C1 segment of cervical spinal cord (tissue), 14 donors: Measurements from ENCODE around the gene B3GNT4.
"Not testable (repeated sequence)": the region's sequence is repeated elsewhere in the genome, so short reads cannot be mapped to it uniquely, and the experiment has no call there.

Source experiments
- DNase-seq, 14 donors: peaks; one replicate each; lab custom pipeline; 2025; lab: John Stamatoyannopoulos, UW

Gene B3GNT4

DNA sequence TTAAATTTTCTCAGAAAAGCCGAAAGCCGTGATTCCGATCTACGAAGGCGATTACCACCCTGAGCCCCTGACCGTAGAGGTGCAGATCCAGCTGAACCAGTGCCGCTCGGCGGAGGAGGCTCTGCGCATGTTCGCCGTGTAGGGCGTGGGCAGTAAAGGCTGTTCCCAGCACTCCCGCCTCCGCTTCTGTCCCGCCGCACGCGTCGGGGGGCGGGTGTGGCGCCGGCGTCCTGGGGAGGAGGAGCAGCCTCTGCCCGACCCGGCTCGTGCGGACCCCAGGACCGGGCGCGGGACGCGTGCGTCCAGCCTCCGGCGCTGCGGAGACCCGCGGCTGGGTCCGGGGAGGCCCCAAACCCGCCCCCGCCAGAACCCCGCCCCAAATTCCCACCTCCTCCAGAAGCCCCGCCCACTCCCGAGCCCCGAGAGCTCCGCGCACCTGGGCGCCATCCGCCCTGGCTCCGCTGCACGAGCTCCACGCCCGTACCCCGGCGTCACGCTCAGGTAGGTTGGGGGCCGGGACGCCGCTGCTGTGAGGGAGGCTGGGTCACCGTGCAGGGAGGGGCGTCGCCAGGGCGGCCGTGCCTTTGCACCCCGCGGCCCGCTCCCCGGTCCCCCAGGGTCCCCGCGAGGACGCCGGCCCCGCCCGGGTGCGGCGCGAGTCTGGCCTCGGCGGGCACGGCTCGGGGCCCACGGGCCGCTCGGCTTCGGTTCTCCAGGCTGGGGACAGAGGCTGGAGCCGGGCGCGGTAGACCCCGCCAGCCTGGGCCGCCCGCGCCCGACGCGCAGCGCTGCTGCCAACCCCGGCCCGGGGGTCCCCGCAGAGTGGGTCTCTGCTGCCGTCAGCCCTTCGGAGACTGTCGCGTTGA, at the start of gene B3GNT4:
Gene B3GNT4 (plus strand): TSS at position 409 of the 866 bp plus-strand sequence. CDS start 910 bp downstream, outside the sequence.
- DNase-seq: peak in 2 of 14 donors; percentile 31 to 82

GRCh38 chr12:122155705-122156104, 47.8 kb upstream of the B3GNT4 start:
- DNase-seq: no peak

DNA sequence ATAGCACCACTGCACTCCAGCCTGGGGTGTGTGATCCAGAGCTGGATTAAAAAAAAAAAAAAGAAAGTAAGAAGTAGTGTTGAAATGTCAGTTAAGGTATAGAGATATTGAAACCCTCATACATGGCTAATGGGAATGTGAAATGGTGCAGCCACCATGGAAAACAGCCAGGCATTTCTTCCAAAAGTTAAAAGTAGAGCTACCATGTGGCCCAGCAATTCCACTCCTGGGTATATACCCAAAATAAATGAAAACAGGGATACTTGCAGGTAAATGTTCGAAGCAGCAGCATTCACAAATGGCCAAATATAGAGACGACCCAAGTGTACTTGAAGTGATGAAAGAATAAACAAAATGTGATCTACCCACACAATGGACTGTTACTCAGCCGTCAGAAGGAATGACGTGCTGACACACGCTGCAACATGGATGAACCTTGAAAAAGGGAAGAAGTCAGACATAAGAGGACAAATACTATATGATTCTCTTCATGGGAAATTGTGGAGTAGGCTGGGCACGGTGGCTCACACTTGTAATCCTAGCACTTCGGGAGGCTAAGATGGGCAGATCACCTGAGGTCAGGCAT, 44.7 kb upstream of the B3GNT4 start:
- DNase-seq: no peak

DNA sequence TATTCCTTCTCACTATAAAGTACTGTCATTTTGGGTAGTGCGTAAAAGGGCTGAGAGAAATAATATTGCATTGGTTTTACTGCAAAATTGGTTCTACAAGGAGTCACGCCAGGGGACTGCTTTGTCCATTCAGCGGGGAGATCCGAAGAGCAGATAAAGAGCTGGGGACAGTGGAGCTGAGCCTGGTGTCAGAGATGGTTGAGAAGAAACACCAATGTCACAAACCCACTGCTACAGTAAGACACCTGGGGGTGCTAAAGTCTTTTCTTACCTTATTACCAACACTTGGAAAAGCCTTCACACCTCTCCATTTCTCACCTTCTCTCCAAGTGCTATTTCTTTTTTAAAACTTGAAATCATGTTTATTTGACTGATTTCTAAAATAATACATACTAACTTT, 43.6 kb upstream of the B3GNT4 start:
- no peak for DNase-seq

DNA sequence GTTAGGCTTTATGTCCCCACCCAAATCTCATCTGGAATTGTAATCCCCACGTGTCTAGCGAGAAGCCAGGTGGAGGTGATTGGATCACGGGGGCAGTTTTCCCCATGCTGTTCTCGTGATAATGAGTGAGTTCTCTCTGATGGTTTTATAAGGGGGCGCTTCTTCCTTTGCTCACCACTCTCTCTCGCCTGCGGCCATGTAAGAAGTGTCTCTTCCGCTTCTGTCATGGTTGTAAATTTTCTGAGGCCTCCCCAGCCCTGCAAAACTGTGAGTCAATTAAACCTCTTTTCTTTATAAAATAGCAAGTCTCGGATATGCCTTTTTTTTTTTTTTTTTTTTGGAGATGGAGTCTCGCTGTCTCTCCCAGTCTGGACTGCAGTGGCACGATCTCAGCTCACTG, 42.7 kb upstream of the B3GNT4 start:
- no peak for DNase-seq

DNA sequence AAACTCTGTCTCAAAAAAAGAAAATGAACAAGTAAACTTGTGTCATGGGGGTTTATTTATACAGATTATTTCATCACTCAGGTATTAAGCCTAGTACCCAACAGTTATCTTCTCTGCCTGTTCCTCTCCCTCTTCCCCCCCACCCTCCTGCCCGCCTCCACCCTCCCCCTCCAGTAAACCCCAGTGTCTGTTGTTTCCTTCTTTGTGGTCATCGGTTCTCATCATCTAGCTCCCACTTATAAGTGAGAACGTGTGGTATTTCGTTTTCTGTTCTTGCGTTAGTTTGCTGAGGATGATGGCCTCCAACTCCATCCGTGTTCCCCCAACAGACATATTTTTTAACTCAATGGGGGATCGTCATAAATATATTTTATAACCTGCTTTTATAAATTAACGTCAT, 41.8 kb upstream of the B3GNT4 start:
- DNase-seq: no peak

- DNase-seq: no peak
Observed at GRCh38 chr12:122162976-122163375, 40.5 kb upstream of the B3GNT4 start.

DNA sequence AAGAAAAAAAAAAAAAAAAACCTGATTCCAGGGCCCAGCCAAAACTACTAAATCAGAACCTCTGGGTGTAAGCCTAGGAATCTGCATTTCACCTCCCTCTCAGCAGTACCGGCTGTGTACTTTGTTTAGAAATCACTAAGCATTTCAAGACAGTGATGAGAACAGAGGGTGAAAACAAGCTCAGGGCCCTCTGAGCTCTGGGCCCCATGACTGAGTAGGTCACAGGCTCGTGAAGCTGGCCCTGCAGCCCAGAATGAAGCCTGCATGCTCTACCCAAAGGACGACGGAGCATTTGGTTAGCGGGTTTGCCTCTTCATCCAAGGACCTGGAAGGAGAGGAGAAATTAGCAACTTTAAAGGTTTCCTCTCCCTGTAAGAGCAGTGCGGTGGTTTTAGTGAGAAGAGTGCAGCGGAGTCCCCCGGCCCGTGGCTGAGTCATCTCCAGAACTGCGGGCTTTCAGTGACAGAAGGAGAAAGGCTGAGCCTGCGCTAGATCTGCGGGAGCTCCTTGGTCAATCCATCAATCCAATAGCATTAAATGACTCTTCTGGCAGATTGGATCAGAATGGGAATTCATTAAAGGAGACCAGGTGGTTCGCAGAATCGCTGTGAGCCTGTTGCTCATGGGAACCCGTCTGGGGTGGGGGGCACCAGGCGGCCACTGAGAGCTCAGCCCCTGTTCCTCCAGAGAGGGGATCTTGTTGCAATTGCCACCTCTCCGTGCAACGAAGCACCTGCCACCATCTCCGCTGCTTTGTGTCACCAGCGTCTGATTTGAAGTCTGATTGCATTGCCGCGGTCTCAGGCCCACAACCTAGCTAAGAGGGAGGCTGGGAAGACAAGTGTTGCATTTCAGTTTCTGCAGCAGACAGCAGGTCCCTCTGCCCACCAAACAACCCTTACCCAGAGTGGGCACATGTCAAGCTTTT, 36.8 kb upstream of the B3GNT4 start:
- peak in 1 of 14 donors; percentile 4 for DNase-seq

- no peak for DNase-seq
Observed at GRCh38 chr12:122167356-122167925, 36.1 kb upstream of the B3GNT4 start.

DNA sequence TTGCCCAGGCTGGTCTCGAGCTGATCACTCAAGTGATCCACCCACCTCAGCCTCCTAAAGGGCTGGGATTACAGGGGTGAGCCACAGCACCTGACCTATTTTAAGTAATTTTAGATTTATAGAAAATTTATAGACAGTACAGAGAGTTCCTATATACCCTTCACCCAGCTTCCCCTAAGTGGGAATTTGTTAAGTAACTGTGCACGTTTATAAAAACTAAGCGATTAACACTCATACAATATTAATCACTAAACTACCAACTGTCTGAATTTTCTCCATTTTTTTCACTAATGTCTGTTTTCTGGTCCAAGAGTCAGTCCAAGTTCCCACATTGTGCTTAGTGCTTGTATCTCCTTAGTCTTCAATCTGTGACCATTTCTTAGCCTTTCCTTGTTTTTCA, 35.0 kb upstream of the B3GNT4 start:
- DNase-seq: no peak

- DNase-seq: no peak
Observed at GRCh38 chr12:122171399-122171798, 32.1 kb upstream of the B3GNT4 start.

DNA sequence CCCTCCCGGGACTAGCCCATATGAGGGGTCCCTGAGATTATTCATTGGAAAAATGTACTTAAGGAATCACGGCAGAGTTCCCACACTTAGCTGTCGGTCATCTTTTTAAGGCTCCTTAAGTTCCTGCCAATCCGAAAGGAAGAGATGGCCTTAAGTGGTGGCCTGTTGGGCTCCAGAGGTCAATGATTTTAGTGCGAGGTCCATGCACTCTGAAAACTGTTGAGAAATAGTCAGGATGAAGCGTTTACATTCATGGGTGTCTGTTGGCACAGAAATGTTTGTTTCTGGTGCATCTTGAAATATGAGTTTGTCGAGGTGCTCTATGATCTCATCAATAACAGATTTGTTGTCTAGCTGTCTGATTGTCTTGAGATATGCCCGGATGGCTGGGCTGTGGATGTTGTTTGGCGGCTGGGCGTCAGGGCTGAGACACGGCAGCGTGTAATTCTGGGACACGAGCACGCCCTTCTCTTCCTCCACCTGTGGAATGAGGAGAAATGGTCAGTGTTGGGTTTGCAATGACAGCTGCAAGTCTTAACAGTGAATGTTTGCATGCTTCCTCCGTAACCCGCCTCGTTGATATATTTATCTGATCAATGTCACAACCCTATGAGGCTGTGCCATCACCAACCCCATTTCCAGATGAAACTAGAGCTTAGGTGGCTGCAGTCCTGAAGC, 31.1 kb upstream of the B3GNT4 start:
- DNase-seq: no peak

GRCh38 chr12:122174155-122174845, 29.2 kb upstream of the B3GNT4 start, which contains the start of gene IL31:
IL31 (minus strand) TSS chr12:122174221; CDS start chr12:122174172, 49 bp downstream.
- DNase-seq: no peak

- not testable (repeated sequence) for DNase-seq
Observed at GRCh38 chr12:122176473-122176872, 27.0 kb upstream of the B3GNT4 start.

- peak in 3 of 14 donors; percentile 7 to 44 (median 18) for DNase-seq
Observed at GRCh38 chr12:122182887-122183587, 20.5 kb upstream of the B3GNT4 start, which contains the start of gene LRRC43. LRRC43 (plus strand) TSS chr12:122183123; CDS start chr12:122183145, 22 bp downstream.

DNA sequence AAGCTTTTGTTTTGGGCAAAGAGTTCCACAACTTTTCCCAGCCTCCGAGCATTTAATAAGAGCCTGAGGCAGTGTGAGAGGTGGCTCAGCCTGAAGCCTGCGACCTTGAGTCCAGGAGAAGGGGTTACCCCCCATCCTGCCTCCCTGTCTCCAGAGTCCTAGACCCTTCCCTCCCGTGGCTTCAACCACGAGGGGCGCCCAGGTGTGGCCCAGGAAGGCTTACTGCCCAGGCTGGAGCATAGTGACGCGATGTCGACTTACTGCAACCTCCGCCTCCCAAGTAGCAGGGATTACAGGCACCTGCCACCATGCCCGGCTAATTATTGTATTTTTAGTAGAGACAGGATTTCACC, 19.9 kb upstream of the B3GNT4 start:
- no peak for DNase-seq

- no peak for DNase-seq
Observed at GRCh38 chr12:122184517-122184916, 19.0 kb upstream of the B3GNT4 start.

DNA sequence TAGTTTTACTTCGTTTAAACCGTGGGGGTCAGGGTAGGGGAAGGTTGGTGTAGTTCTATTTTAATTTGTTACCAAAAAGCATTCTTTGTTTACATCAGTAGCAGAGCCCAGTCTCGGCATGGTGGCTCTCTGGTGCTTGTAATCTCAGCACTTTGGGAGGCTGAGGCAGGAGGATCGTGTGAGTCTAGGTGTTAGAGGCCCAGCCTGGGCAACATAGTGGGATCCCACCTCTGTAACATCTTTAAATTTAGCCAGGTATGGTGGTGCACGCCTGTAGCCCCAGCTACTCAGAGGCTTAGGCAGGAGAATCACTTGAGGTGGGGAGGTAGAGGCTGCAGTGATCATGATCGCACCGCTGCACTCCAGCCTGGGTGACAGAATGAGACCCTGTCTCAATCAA, 18.4 kb upstream of the B3GNT4 start:
- DNase-seq: no peak

GRCh38 chr12:122185494-122186082, 17.9 kb upstream of the B3GNT4 start:
- DNase-seq: peak in 1 of 14 donors; percentile 53
